MV-4-11 (cell line): ENCODE measurements around the gene RBMY1J.
"Not testable (repeated sequence)": the region's sequence is repeated elsewhere in the genome, so short reads cannot be mapped to it uniquely, and the experiment has no call there.

Source experiments
- DNase-seq: peaks from one replicate; lab custom pipeline; 2025; lab: John Stamatoyannopoulos, UW

The RBMY1J gene

DNA sequence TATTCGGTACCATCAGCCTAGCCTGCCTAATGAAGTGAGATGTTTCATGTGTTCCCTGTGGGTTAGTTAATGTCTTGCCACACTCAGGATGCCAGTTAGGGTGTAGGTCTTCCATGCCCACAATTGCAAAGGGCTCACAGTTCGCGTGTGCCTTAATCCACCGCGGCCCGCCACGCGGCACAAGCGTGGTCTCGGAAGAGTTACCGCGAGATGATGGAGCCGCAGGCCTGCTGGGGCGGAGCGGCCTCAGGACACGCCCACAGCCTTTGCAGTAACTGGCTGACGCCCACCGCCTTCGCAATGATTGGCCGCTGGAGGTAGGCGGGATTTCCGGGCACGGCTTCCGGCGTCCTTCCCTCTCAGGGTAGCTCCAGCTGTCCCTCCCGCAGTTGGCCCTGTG, at the start of gene RBMY1J:
Gene RBMY1J (plus strand): TSS at position 301 of the 400 bp plus-strand sequence. CDS start 2,038 bp downstream, outside the sequence.
- not testable (repeated sequence) for DNase-seq

GRCh38 chrY:22367416-22367815, 35.8 kb upstream of the RBMY1J start:
- no peak for DNase-seq

DNA sequence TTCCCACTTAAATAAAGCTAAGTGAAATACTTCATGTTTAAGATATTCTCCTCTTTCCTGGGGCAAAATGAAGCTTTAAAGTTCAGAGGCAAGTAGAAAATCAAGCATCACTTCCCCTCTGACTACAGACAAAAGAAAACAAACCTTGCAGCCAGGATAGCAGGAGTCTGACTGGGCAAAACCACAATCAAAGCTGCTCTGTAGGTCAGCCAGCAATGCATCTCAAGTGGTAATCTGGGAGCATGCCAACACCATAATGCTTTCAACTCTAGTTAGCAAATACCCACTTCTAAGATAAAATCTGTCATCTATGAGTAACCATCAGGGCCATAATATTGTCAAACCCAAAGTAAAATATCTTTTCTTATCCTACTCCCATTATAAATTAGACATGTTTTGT, 32.6 kb upstream of the RBMY1J start:
- no peak for DNase-seq

DNA sequence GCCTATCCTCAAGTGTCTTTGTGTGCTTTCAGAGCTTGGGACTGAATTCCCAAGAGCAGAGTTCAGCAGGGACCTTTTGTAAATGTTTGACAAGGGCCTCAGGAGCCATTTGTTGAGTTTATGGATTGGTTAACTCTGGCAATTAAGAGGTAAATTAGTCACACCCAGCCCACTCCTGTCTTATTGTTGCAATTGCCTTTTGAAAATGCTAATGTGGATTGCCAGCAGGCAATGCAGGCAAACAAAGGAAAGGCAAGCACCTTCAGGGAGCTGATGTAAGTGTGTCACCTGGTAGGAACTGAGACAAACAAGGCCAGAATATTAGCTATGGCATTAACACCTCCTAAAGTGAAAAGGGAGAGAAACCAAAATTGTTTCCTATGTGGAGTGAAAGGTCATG, 29.7 kb upstream of the RBMY1J start:
- DNase-seq: no peak

DNA sequence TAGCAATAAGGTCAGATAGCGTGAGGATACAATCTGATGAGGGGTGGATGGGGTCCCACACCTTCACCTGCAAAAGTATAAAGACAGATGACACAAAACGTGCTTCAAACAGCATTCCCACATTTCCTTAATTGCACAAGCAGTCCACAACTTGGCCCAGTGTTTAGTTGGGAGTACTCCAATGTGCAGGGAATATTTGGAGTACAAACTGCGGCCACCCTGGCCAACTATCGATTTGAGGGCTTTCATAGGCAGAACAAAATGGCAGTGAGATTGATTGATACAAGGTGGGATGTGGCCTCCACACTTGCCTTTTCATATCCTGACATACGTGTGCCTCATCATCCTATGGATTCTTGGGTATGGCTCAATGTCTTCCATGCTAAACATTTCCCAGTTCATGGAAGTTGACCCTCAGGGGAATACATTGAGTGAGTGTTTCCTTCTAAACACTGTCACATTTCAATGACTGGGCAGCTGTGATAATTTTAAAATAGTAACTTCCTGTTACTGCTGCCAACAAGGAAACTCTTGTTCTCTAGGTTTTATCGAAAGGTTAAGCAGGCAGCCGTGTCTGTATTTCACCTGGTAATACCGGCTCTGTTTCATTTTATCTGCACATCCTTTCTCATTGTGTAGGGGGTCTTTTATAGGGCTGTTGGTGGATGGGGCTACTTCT, 41.6 kb downstream of the RBMY1J start:
- not testable (repeated sequence) for DNase-seq

DNA sequence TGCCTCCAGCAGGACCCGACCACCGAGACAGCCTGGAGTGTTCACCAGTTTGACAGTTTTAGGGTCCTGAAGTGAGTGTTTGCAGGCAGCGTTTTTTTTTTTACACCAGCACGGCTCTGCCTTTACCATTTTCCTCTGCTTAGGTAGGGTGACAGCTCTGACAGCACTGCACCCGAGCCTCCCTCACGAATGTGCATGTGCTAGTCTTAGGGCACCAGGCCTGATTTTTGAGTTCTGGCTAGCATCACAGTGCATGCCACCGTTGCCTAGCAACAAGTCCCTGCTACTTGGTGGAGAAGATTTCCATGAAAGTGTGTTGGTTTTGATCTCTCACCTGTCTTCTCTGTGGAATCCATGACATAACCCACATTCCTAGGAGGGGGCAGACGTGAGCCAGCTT, 52.3 kb downstream of the RBMY1J start:
- DNase-seq: not testable (repeated sequence)

DNA sequence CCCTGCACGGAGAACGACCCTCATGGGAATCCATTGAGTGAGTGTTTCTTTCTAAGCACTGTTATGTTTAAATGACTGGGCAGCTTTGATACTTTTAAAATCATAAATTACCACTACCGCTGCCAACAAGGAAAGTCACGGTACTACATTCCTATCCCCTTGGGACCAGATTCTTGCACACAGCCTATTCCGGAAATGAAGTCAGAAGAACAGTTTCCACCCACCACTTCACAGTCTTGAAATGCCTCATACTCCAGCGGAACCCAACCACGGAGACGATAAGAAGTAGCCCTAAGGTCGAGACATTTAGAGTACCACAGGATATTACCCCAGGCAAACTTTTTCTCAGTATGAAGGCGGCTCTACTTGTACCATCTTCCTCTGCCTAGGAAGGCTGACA, 58.8 kb downstream of the RBMY1J start:
- not testable (repeated sequence) for DNase-seq
